Measurements from ENCODE around the gene IGF1R.

- TF ChIP-seq CTCF (IDR thresholded peaks at IDR 0.05) (no peak), POLR2AphosphoS5 (IDR thresholded peaks at IDR 0.05) (no peak), POLR2A (IDR thresholded peaks at IDR 0.05) (no peak)
Observed at GRCh38 chr15:98943051-98943508, 294.7 kb downstream of the IGF1R start.

All from suprapubic skin (tissue), 4 donors.